ENCODE measurements around the gene CD44. TPM values are rescaled to one million over a fixed set of nuclear protein-coding genes. Genes with fewer than 3 reads are reported as not detected.

Gene CD44
- total RNA-seq, 1 donor from 2014 or later = 133 TPM

GRCh38 chr11:35247863-35248262, 108.9 kb downstream of the CD44 start:
- no peak overlapping the region for H3K9ac ChIP-seq (ENCODE audit: low read depth in 1 of 3, low read length in 3 of 3)
- no peaks in the 10 kb centered on the region for H3K27me3 ChIP-seq (ENCODE audit: control insufficient read depth in 3 of 3, insufficient read depth in 3 of 3, low read length in 3 of 3)
- no peaks in the 10 kb centered on the region for H3K9me3 ChIP-seq (ENCODE audit: control insufficient read depth in 3 of 3, low read length in 3 of 3)
- H3K4me3 ChIP-seq (ENCODE audit: low read length in 3 of 3) = no peak overlapping the region
- H3K27ac ChIP-seq (ENCODE audit: low read depth, low read length) = peak overlapping the region; percentile 73
- H3K4me1 ChIP-seq (ENCODE audit: control insufficient read depth in 3 of 3, insufficient read depth in 3 of 3, low read length in 3 of 3) = peaks cover 5 to 12% (median 11%) of the 10 kb centered on the region in 3 donors
- no peaks in the 10 kb centered on the region for H3K36me3 ChIP-seq (ENCODE audit: control insufficient read depth in 3 of 3, insufficient read depth in 3 of 3, low read length in 3 of 3)

- Histone ChIP-seq H3K9ac (ENCODE audit: low read depth in 1 of 3, low read length in 3 of 3) (no peak overlapping the region), H3K27ac (ENCODE audit: low read depth, low read length) (no peak overlapping the region), H3K4me1 (ENCODE audit: control insufficient read depth in 3 of 3, insufficient read depth in 3 of 3, low read length in 3 of 3) (peaks cover 5 to 12% (median 11%) of the 10 kb centered on the region in 3 donors)
Observed at GRCh38 chr11:35248558-35249323, 109.8 kb downstream of the CD44 start.

GRCh38 chr11:35250192-35250591, 111.2 kb downstream of the CD44 start:
- H3K36me3 ChIP-seq (ENCODE audit: control insufficient read depth in 3 of 3, insufficient read depth in 3 of 3, low read length in 3 of 3) = no peaks in the 10 kb centered on the region
- H3K4me3 ChIP-seq (ENCODE audit: low read length in 3 of 3) = no peak overlapping the region
- peaks cover 5 to 12% (median 11%) of the 10 kb centered on the region in 3 donors for H3K4me1 ChIP-seq (ENCODE audit: control insufficient read depth in 3 of 3, insufficient read depth in 3 of 3, low read length in 3 of 3)
- no peak overlapping the region for H3K27ac ChIP-seq (ENCODE audit: low read depth, low read length)
- no peak overlapping the region for H3K9ac ChIP-seq (ENCODE audit: low read depth in 1 of 3, low read length in 3 of 3)
- H3K27me3 ChIP-seq (ENCODE audit: control insufficient read depth in 3 of 3, insufficient read depth in 3 of 3, low read length in 3 of 3) = no peaks in the 10 kb centered on the region
- no peaks in the 10 kb centered on the region for H3K9me3 ChIP-seq (ENCODE audit: control insufficient read depth in 3 of 3, low read length in 3 of 3)

More at GRCh38 chr11:35248558-35249323, 109.8 kb downstream of the CD44 start:
- no peaks in the 10 kb centered on the region for H3K27me3 ChIP-seq (ENCODE audit: control insufficient read depth in 3 of 3, insufficient read depth in 3 of 3, low read length in 3 of 3)
- H3K9me3 ChIP-seq (ENCODE audit: control insufficient read depth in 3 of 3, low read length in 3 of 3) = no peaks in the 10 kb centered on the region
- H3K36me3 ChIP-seq (ENCODE audit: control insufficient read depth in 3 of 3, insufficient read depth in 3 of 3, low read length in 3 of 3) = no peaks in the 10 kb centered on the region
- H3K4me3 ChIP-seq (ENCODE audit: low read length in 3 of 3) = no peak overlapping the region

DNA sequence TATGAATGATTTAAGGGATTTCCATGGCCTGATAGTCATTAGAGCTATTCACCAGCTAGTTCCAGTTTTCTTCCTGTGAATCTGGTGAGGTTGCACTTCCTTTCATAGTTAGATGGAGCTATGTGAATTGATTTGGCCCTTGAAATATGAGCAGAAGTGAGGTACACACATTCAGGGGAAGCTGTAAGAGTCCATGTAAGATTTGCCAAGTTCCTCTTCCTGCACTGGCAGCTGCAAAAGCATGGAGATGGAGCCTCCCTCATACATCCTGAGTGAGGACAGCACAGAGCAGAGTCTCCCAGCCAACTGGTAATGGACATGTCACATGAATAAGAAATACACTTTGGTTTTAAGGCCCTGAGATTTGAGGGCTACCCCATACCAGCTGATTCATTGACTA, 111.7 kb downstream of the CD44 start:
- no peaks in the 10 kb centered on the region for H3K27me3 ChIP-seq (ENCODE audit: control insufficient read depth in 3 of 3, insufficient read depth in 3 of 3, low read length in 3 of 3)
- H3K9me3 ChIP-seq (ENCODE audit: control insufficient read depth in 3 of 3, low read length in 3 of 3) = no peaks in the 10 kb centered on the region
- no peak overlapping the region for H3K27ac ChIP-seq (ENCODE audit: low read depth, low read length)
- no peaks in the 10 kb centered on the region for H3K36me3 ChIP-seq (ENCODE audit: control insufficient read depth in 3 of 3, insufficient read depth in 3 of 3, low read length in 3 of 3)
- H3K9ac ChIP-seq (ENCODE audit: low read depth in 1 of 3, low read length in 3 of 3) = no peak overlapping the region
- no peak overlapping the region for H3K4me3 ChIP-seq (ENCODE audit: low read length in 3 of 3)
- H3K4me1 ChIP-seq (ENCODE audit: control insufficient read depth in 3 of 3, insufficient read depth in 3 of 3, low read length in 3 of 3) = peaks cover 5 to 12% (median 10%) of the 10 kb centered on the region in 3 donors

DNA sequence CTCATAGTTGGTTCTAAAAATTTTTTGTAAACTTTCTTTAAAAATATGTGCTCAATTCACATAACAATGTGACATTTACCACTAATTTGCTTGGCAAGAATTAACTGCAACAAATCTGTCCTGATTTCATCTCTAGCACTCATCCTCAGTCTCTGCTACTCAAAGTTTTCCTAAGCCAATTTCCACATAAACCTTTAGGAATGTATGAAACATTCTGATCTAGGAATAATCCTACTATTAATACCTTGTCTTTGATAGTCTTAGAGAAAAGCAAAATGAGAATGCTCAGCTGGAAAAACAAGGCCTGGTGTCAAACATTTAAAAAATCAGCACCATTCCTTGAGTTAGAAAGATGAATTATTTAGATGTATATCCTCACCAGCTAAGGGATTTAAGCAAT, 114.3 kb downstream of the CD44 start:
- Histone ChIP-seq H3K4me1 (ENCODE audit: control insufficient read depth in 3 of 3, insufficient read depth in 3 of 3, low read length in 3 of 3) (no peaks in the 10 kb centered on the region), H3K36me3 (ENCODE audit: control insufficient read depth in 3 of 3, insufficient read depth in 3 of 3, low read length in 3 of 3) (no peaks in the 10 kb centered on the region), H3K4me3 (ENCODE audit: low read length in 3 of 3) (no peak overlapping the region), H3K9me3 (ENCODE audit: control insufficient read depth in 3 of 3, low read length in 3 of 3) (no peaks in the 10 kb centered on the region), H3K27me3 (ENCODE audit: control insufficient read depth in 3 of 3, insufficient read depth in 3 of 3, low read length in 3 of 3) (no peaks in the 10 kb centered on the region), H3K9ac (ENCODE audit: low read depth in 1 of 3, low read length in 3 of 3) (no peak overlapping the region), H3K27ac (ENCODE audit: low read depth, low read length) (no peak overlapping the region)

DNA sequence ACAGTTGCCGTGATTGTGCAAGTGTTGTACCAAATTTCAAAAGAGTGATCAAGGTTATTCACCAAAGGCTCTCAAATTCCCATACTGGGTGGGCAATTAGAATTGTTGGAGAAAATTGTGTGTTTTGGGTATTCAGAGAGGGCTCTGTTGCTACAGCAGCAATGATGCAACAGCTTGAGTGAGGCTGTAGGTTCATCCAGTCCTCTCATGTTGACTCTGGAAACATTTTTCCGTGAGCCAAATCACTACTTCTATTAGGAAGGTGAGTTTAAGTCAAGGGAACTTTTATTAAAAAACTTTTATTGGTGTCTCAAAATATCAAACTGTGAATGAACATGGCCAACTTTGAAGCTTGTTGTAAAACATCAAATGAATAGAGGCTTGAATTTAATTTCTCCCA, 116.5 kb downstream of the CD44 start:
- Histone ChIP-seq H3K27me3 (ENCODE audit: control insufficient read depth in 3 of 3, insufficient read depth in 3 of 3, low read length in 3 of 3) (no peaks in the 10 kb centered on the region), H3K9me3 (ENCODE audit: control insufficient read depth in 3 of 3, low read length in 3 of 3) (no peaks in the 10 kb centered on the region), H3K27ac (ENCODE audit: low read depth, low read length) (no peak overlapping the region), H3K9ac (ENCODE audit: low read depth in 1 of 3, low read length in 3 of 3) (no peak overlapping the region), H3K4me3 (ENCODE audit: low read length in 3 of 3) (no peak overlapping the region), H3K4me1 (ENCODE audit: control insufficient read depth in 3 of 3, insufficient read depth in 3 of 3, low read length in 3 of 3) (no peaks in the 10 kb centered on the region), H3K36me3 (ENCODE audit: control insufficient read depth in 3 of 3, insufficient read depth in 3 of 3, low read length in 3 of 3) (no peaks in the 10 kb centered on the region)

GRCh38 chr11:35256296-35256695, 117.3 kb downstream of the CD44 start:
- Histone ChIP-seq H3K36me3 (ENCODE audit: control insufficient read depth in 3 of 3, insufficient read depth in 3 of 3, low read length in 3 of 3) (no peaks in the 10 kb centered on the region), H3K9ac (ENCODE audit: low read depth in 1 of 3, low read length in 3 of 3) (no peak overlapping the region), H3K27ac (ENCODE audit: low read depth, low read length) (no peak overlapping the region), H3K4me3 (ENCODE audit: low read length in 3 of 3) (no peak overlapping the region), H3K27me3 (ENCODE audit: control insufficient read depth in 3 of 3, insufficient read depth in 3 of 3, low read length in 3 of 3) (no peaks in the 10 kb centered on the region), H3K4me1 (ENCODE audit: control insufficient read depth in 3 of 3, insufficient read depth in 3 of 3, low read length in 3 of 3) (no peaks in the 10 kb centered on the region), H3K9me3 (ENCODE audit: control insufficient read depth in 3 of 3, low read length in 3 of 3) (no peaks in the 10 kb centered on the region)

- no peak overlapping the region for H3K27ac ChIP-seq (ENCODE audit: low read depth, low read length)
- no peaks in the 10 kb centered on the region for H3K4me1 ChIP-seq (ENCODE audit: control insufficient read depth in 3 of 3, insufficient read depth in 3 of 3, low read length in 3 of 3)
- no peaks in the 10 kb centered on the region for H3K36me3 ChIP-seq (ENCODE audit: control insufficient read depth in 3 of 3, insufficient read depth in 3 of 3, low read length in 3 of 3)
- H3K9ac ChIP-seq (ENCODE audit: low read depth in 1 of 3, low read length in 3 of 3) = no peak overlapping the region
- H3K27me3 ChIP-seq (ENCODE audit: control insufficient read depth in 3 of 3, insufficient read depth in 3 of 3, low read length in 3 of 3) = no peaks in the 10 kb centered on the region
- H3K4me3 ChIP-seq (ENCODE audit: low read length in 3 of 3) = no peak overlapping the region
- H3K9me3 ChIP-seq (ENCODE audit: control insufficient read depth in 3 of 3, low read length in 3 of 3) = no peaks in the 10 kb centered on the region
Observed at GRCh38 chr11:35257281-35257680, 118.3 kb downstream of the CD44 start.

DNA sequence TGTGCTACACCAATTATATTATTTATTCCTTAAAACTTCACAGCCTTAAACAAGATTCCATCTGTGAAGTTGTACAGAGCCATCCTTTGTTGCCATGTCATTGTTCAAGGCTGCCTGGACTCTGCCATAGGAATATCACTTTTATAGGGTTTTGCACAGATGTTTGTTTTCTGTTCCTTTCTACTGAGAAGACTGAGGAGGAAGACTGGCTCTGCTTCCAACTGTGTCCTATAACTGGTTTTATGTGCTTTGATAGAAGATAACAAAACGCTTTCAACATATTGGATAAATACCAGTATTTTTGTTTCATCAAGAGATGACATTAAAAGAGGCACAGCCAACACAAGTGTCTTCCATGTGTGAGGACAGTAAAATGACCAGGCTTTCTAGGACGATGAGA, 120.6 kb downstream of the CD44 start:
- H3K27me3 ChIP-seq (ENCODE audit: control insufficient read depth in 3 of 3, insufficient read depth in 3 of 3, low read length in 3 of 3) = no peaks in the 10 kb centered on the region
- no peak overlapping the region for H3K4me3 ChIP-seq (ENCODE audit: low read length in 3 of 3)
- H3K27ac ChIP-seq (ENCODE audit: low read depth, low read length) = no peak overlapping the region
- H3K9ac ChIP-seq (ENCODE audit: low read depth in 1 of 3, low read length in 3 of 3) = no peak overlapping the region
- no peaks in the 10 kb centered on the region for H3K36me3 ChIP-seq (ENCODE audit: control insufficient read depth in 3 of 3, insufficient read depth in 3 of 3, low read length in 3 of 3)
- H3K4me1 ChIP-seq (ENCODE audit: control insufficient read depth in 3 of 3, insufficient read depth in 3 of 3, low read length in 3 of 3) = no peaks in the 10 kb centered on the region
- H3K9me3 ChIP-seq (ENCODE audit: control insufficient read depth in 3 of 3, low read length in 3 of 3) = no peaks in the 10 kb centered on the region

GRCh38 chr11:35260342-35260985, 121.5 kb downstream of the CD44 start:
- Histone ChIP-seq H3K9ac (ENCODE audit: low read depth in 1 of 3, low read length in 3 of 3) (no peak overlapping the region), H3K4me1 (ENCODE audit: control insufficient read depth in 3 of 3, insufficient read depth in 3 of 3, low read length in 3 of 3) (no peaks in the 10 kb centered on the region), H3K27ac (ENCODE audit: low read depth, low read length) (no peak overlapping the region), H3K4me3 (ENCODE audit: low read length in 3 of 3) (no peak overlapping the region), H3K9me3 (ENCODE audit: control insufficient read depth in 3 of 3, low read length in 3 of 3) (no peaks in the 10 kb centered on the region), H3K27me3 (ENCODE audit: control insufficient read depth in 3 of 3, insufficient read depth in 3 of 3, low read length in 3 of 3) (no peaks in the 10 kb centered on the region), H3K36me3 (ENCODE audit: control insufficient read depth in 3 of 3, insufficient read depth in 3 of 3, low read length in 3 of 3) (no peaks in the 10 kb centered on the region)
